IMR-90 (cell line): Measurements from ENCODE around the gene CNTN4.

Experiments used
- BHLHE40 ChIP-seq: fragments of 150-350 bp; IDR thresholded peaks from 2 replicates; pipeline ENCODE4 v1.6.1; 2016; ENCODE audit warnings: mild to moderate bottlenecking, low read depth, low read length
- CEBPB ChIP-seq: IDR thresholded peaks from 2 replicates; pipeline ENCODE4 v1.6.1; 2012; ENCODE audit warnings: low read depth, low read length, improper control_type of control experiment
- CTCF ChIP-seq: conservative IDR thresholded peaks from 2 replicates; pipeline ENCODE4 v1.5.1; 2012; ENCODE audit warnings: mild to moderate bottlenecking, low read depth, low read length, improper control_type of control experiment
- MAZ ChIP-seq: IDR thresholded peaks from 2 replicates; pipeline ENCODE4 v1.6.1; 2012; ENCODE audit warnings: low read depth, mild to moderate bottlenecking, low read length, improper control_type of control experiment, moderate library complexity, borderline replicate concordance
- MXI1 ChIP-seq: IDR thresholded peaks from 2 replicates; pipeline ENCODE4 v1.6.1; 2012; ENCODE audit warnings: low read depth, mild to moderate bottlenecking, low read length, moderate library complexity, borderline replicate concordance
- NFE2L2 ChIP-seq: fragments of 150-350 bp; IDR thresholded peaks from 2 replicates; pipeline ENCODE4 v1.6.1; 2016; ENCODE audit warnings: low read depth, mild to moderate bottlenecking, low read length
- POLR2A ChIP-seq: IDR thresholded peaks from 2 replicates; pipeline ENCODE4 v1.6.1; 2012; ENCODE audit warnings: mild to moderate bottlenecking, low read depth, low read length
- RAD21 ChIP-seq: IDR thresholded peaks from 2 replicates; pipeline ENCODE4 v1.6.1; 2012; ENCODE audit warnings: low read length, improper control_type of control experiment
- RCOR1 ChIP-seq: IDR thresholded peaks from 2 replicates; pipeline ENCODE4 v1.6.1; 2012; ENCODE audit warnings: mild to moderate bottlenecking, low read length, improper control_type of control experiment; ENCODE audit not compliant: insufficient replicate concordance
- RFX5 ChIP-seq: IDR thresholded peaks from 2 replicates; pipeline ENCODE4 v1.8.0; 2012; ENCODE audit warnings: low read depth, mild to moderate bottlenecking, low read length, moderate library complexity
- SMC3 ChIP-seq: fragments of 150-350 bp; IDR thresholded peaks from 2 replicates; pipeline ENCODE4 v1.6.1; 2016; ENCODE audit warnings: low read depth, mild to moderate bottlenecking, antibody characterized with exemption, low read length, moderate library complexity
- USF2 ChIP-seq: fragments of 150-350 bp; IDR thresholded peaks from 2 replicates; pipeline ENCODE4 v1.6.1; 2017; ENCODE audit warnings: mild to moderate bottlenecking, antibody characterized with exemption, low read length, low read depth

GRCh38 chr3:2976796-2977195, 878.1 kb downstream of the CNTN4 start:
- TF ChIP-seq POLR2A = no peak
- TF ChIP-seq RCOR1 = no peak
- TF ChIP-seq CEBPB = no peak
- TF ChIP-seq MAZ = no peak
- no peak for TF ChIP-seq CTCF
- TF ChIP-seq RAD21 = no peak
- no peak for TF ChIP-seq USF2
- no peak for TF ChIP-seq RFX5
- TF ChIP-seq MXI1 = no peak
- TF ChIP-seq BHLHE40 = no peak
- no peak for TF ChIP-seq NFE2L2
- no peak for TF ChIP-seq SMC3
